GM18498 (cell line): ENCODE measurements around the gene STARD9.
A peak's percentile ranks its signal among the peaks of the same experiment; 100 is the strongest.

Experiments
- ATAC-seq: cut with Tn5 transposase; IDR thresholded peaks from one replicate; pipeline ENCODE4 v1.9.1; 2021; ENCODE audit warnings: mild to moderate bottlenecking, moderate library complexity; ENCODE audit not compliant: unreplicated experiment

Gene STARD9

GRCh38 chr15:42726114-42726513, 150.7 kb downstream of the STARD9 start:
- ATAC-seq, result no peak

- no peak for ATAC-seq
These were observed 152.5 kb downstream of the STARD9 start for GRCh38 chr15:42727750-42728381.

GRCh38 chr15:42728560-42728959, 153.2 kb downstream of the STARD9 start:
- ATAC-seq, result no peak

- no peak for ATAC-seq
These were observed 153.6 kb downstream of the STARD9 start for GRCh38 chr15:42728972-42729371.

GRCh38 chr15:42729409-42729808, 154.0 kb downstream of the STARD9 start:
- ATAC-seq, result no peak

GRCh38 chr15:42730135-42730534, 154.7 kb downstream of the STARD9 start:
- no peak for ATAC-seq

- no peak for ATAC-seq
These were observed 155.1 kb downstream of the STARD9 start for GRCh38 chr15:42730536-42730935.

GRCh38 chr15:42731461-42731860, 156.1 kb downstream of the STARD9 start:
- no peak for ATAC-seq

GRCh38 chr15:42732095-42732827, 156.9 kb downstream of the STARD9 start:
- no peak for ATAC-seq

- no peak for ATAC-seq
These were observed 157.6 kb downstream of the STARD9 start for GRCh38 chr15:42733027-42733426.

- no peak for ATAC-seq
These were observed 158.8 kb downstream of the STARD9 start for GRCh38 chr15:42734076-42734672.

GRCh38 chr15:42735382-42736165, 160.2 kb downstream of the STARD9 start:
- no peak for ATAC-seq

GRCh38 chr15:42736178-42736792, 160.9 kb downstream of the STARD9 start:
- ATAC-seq, result peak; percentile 42

GRCh38 chr15:42736793-42737528, 161.6 kb downstream of the STARD9 start, which contains the start of gene CDAN1:
Gene CDAN1 (minus strand): TSS chr15:42737128. CDS start chr15:42737102, 26 bp downstream.
- ATAC-seq, result peak; percentile 90

- no peak for ATAC-seq
These were observed 162.3 kb downstream of the STARD9 start for GRCh38 chr15:42737529-42738328.

- no peak for ATAC-seq
These were observed 166.3 kb downstream of the STARD9 start for GRCh38 chr15:42741710-42742109.

- ATAC-seq, result no peak
These were observed 166.7 kb downstream of the STARD9 start for GRCh38 chr15:42742149-42742548.

- no peak for ATAC-seq
These were observed 168.8 kb downstream of the STARD9 start for GRCh38 chr15:42744195-42744594.

- ATAC-seq, result no peak
These were observed 173.9 kb downstream of the STARD9 start for GRCh38 chr15:42749266-42749665.
